Keratinocyte (primary cell): ENCODE measurements around the gene GSTM1. TPM values are rescaled to one million over a fixed set of nuclear protein-coding genes. Genes with fewer than 3 reads are reported as not detected.
"Not testable (repeated sequence)": the region's sequence is repeated elsewhere in the genome, so short reads cannot be mapped to it uniquely, and the experiment has no call there.

Source experiments
- DNase-seq: peaks from one replicate; pipeline ENCODE4 v3.0.0-alpha.2; 2011; ENCODE audit warnings: low read depth, missing footprints, low spot score
- FAIRE-seq: peaks from 2 replicates; lab custom pipeline; 2011; peaks lifted over from hg19 to GRCh38; lab: Jason Lieb, UNC
- H2AFZ ChIP-seq: 2 replicates; pipeline ENCODE4 v1.6.0; 2012; ENCODE audit warnings: low read length, control low read depth, inconsistent platforms; ENCODE audit not compliant: control insufficient read depth
- H3K27ac ChIP-seq: 2 replicates; pipeline ENCODE4 v1.5.1; 2011; ENCODE audit warnings: low read length; ENCODE audit not compliant: control insufficient read depth, insufficient read depth
- H3K27me3 ChIP-seq: 3 replicates; pipeline ENCODE4 v1.6.0; 2011; ENCODE audit warnings: low read length; ENCODE audit not compliant: control insufficient read depth, insufficient read depth; ENCODE audit errors: extremely low read depth
- H3K36me3 ChIP-seq, 2 experiments: 2 replicates in 1 of 2; 3 replicates in 1 of 2; pipeline ENCODE4 v1.5.1; 2011; ENCODE audit warnings: low read length in 2 of 2, mild to moderate bottlenecking in 1 of 2; ENCODE audit not compliant: control insufficient read depth in 2 of 2, insufficient read depth in 2 of 2; ENCODE audit errors: extremely low read depth in 1 of 2
- H3K4me1 ChIP-seq: 3 replicates; pipeline ENCODE4 v1.5.1; 2011; ENCODE audit warnings: low read length; ENCODE audit not compliant: control insufficient read depth, insufficient read depth; ENCODE audit errors: extremely low read depth
- H3K4me2 ChIP-seq: 3 replicates; pipeline ENCODE4 v1.6.0; 2011; ENCODE audit warnings: low read depth, low read length; ENCODE audit not compliant: control insufficient read depth, insufficient read depth; ENCODE audit errors: extremely low read depth
- H3K4me3 ChIP-seq, 3 experiments: fragments of 200-600 bp in 1 of 3; sonication (generic) in 1 of 3; 2 replicates in 2 of 3; 3 replicates in 1 of 3; pipeline ENCODE4 v1.5.1; 2011 to 2016; ENCODE audit warnings: low read length in 3 of 3, mild to moderate bottlenecking in 3 of 3, control low read depth in 2 of 3, inconsistent platforms in 1 of 3, low read depth in 1 of 3, mixed read lengths in 1 of 3, mixed run types in 1 of 3, moderate library complexity in 1 of 3; ENCODE audit not compliant: control insufficient read depth in 2 of 3, insufficient read depth in 2 of 3; ENCODE audit errors: extremely low read depth in 1 of 3
- H3K79me2 ChIP-seq: 2 replicates; pipeline ENCODE4 v1.6.0; 2012; ENCODE audit warnings: low read length; ENCODE audit not compliant: control insufficient read depth, insufficient read depth
- H3K9ac ChIP-seq: 3 replicates; pipeline ENCODE4 v1.6.0; 2011; ENCODE audit warnings: low read length; ENCODE audit not compliant: control insufficient read depth, insufficient read depth; ENCODE audit errors: extremely low read depth
- H3K9me1 ChIP-seq: 3 replicates; pipeline ENCODE4 v1.6.0; 2011; ENCODE audit warnings: low read length; ENCODE audit not compliant: control insufficient read depth, insufficient read depth; ENCODE audit errors: extremely low read depth
- H3K9me3 ChIP-seq: 2 replicates; pipeline ENCODE4 v1.5.1; 2012; ENCODE audit warnings: low read depth, low read length; ENCODE audit not compliant: control insufficient read depth
- H4K20me1 ChIP-seq: 3 replicates; pipeline ENCODE4 v1.6.0; 2011; ENCODE audit warnings: low read length; ENCODE audit not compliant: control insufficient read depth, insufficient read depth; ENCODE audit errors: extremely low read depth
- CTCF ChIP-seq, 3 experiments: IDR thresholded peaks in 1 of 3; conservative IDR thresholded peaks in 1 of 3; optimal IDR thresholded peaks in 1 of 3; 2 replicates in 2 of 3; 3 replicates in 1 of 3; pipeline versions ENCODE3 to v1.5.1; 2011; ENCODE audit warnings: low read length in 3 of 3, mild to moderate bottlenecking in 3 of 3, moderate library complexity in 2 of 3, control low read depth in 1 of 3, inconsistent platforms in 1 of 3; ENCODE audit not compliant: insufficient read depth in 2 of 3; ENCODE audit errors: extremely low read depth in 1 of 3
- EZH2 ChIP-seq: IDR thresholded peaks from one replicate; pipeline ENCODE4 v1.6.1; 2012; ENCODE audit warnings: inconsistent platforms, mild to moderate bottlenecking, low read length, moderate library complexity
- dilution Hi-C: fragments of 300-500 bp; cut with MboI; formaldehyde crosslinking; loops from one replicate; pipeline ENCODE4 v1.7.0; 2020; ENCODE audit warnings: low sequenced_read_pairs; ENCODE audit not compliant: extremely low pct_ligation_motif_present
- polyA plus RNA-seq, 5 experiments: library from polyadenylated mRNA; depleted of rRNA in 3 of 5; stranded (reverse) in 3 of 5; stranded (forward) in 1 of 5; unstranded in 1 of 5; fragments of >200 nt; gene quantifications; 1 replicate in 1 of 5; 2 replicates in 3 of 5; 3 replicates in 1 of 5; pipeline versions ENCODE4 v1.2.1 to v1.2.3, GENCODE V29; 2011 to 2012; ENCODE audit warnings: missing spikeins in 2 of 5, low read depth in 1 of 5, low replicate concordance in 1 of 5

The GSTM1 gene
- polyA plus RNA-seq, 1 donor (not counting 4 experiments of a cell fraction or from before 2014, with no cell fraction given): 13.5 TPM

GRCh38 chr1:109659145-109659544 lies 28.5 kb upstream of the GSTM1 start:
- H2AFZ ChIP-seq: no peak overlapping the region
- H4K20me1 ChIP-seq: no peaks in the 10 kb centered on the region
- H3K9me3 ChIP-seq: no peaks in the 10 kb centered on the region
- no peaks in the 10 kb centered on the region for H3K27me3 ChIP-seq
- H3K9ac ChIP-seq: no peak overlapping the region
- DNase-seq (no peak), FAIRE-seq (no peak)
- no peak overlapping the region for H3K4me3 ChIP-seq
- no peak overlapping the region for H3K27ac ChIP-seq
- no peak for TF ChIP-seq EZH2
- no peak for TF ChIP-seq CTCF (optimal IDR thresholded peaks at IDR 0.05 in 1 of 3, IDR thresholded peaks at IDR 0.05 in 1 of 3, conservative IDR thresholded peaks at IDR 0.05 in 1 of 3; ENCODE audit: extremely low read depth in 1 of 3, insufficient read depth in 2 of 3, low read length in 3 of 3)
- no peaks in the 10 kb centered on the region for H3K9me1 ChIP-seq
- peaks cover 7% of the 10 kb centered on the region for H3K4me1 ChIP-seq
- H3K36me3 ChIP-seq: no peaks in the 10 kb centered on the region
- dilution Hi-C loops: no loop called here
- H3K79me2 ChIP-seq: no peaks in the 10 kb centered on the region
- H3K4me2 ChIP-seq: no peak overlapping the region

GRCh38 chr1:109659997-109660690 lies 27.5 kb upstream of the GSTM1 start:
- Histone ChIP-seq H3K9me3 (no peaks in the 10 kb centered on the region), H3K9me1 (no peaks in the 10 kb centered on the region), H3K4me1 (peaks cover 7% of the 10 kb centered on the region), H3K4me3 (no peak overlapping the region), H3K27me3 (no peaks in the 10 kb centered on the region), H2AFZ (no peak overlapping the region), H3K79me2 (no peaks in the 10 kb centered on the region), H3K4me2 (no peak overlapping the region), H4K20me1 (no peaks in the 10 kb centered on the region), H3K27ac (no peak overlapping the region), H3K36me3 (no peaks in the 10 kb centered on the region), H3K9ac (no peak overlapping the region)
- TF ChIP-seq EZH2 (no peak), CTCF (optimal IDR thresholded peaks at IDR 0.05 in 1 of 3, IDR thresholded peaks at IDR 0.05 in 1 of 3, conservative IDR thresholded peaks at IDR 0.05 in 1 of 3; ENCODE audit: extremely low read depth in 1 of 3, insufficient read depth in 2 of 3, low read length in 3 of 3) (no peak)
- DNase-seq: no peak
- no peak for FAIRE-seq
- dilution Hi-C loops: no loop called here

- DNase-seq, dilution Hi-C loops: not testable (repeated sequence)
These were observed 27.0 kb upstream of the GSTM1 start for GRCh38 chr1:109660691-109661026.

More at GRCh38 chr1:109660691-109661026, 27.0 kb upstream of the GSTM1 start:
- not testable (repeated sequence) for H3K4me3 ChIP-seq, H3K9me1 ChIP-seq, H2AFZ ChIP-seq, H3K4me2 ChIP-seq, H4K20me1 ChIP-seq, FAIRE-seq, H3K36me3 ChIP-seq, H3K27me3 ChIP-seq, H3K4me1 ChIP-seq, H3K9ac ChIP-seq, H3K79me2 ChIP-seq, H3K27ac ChIP-seq, H3K9me3 ChIP-seq
